WERI-Rb-1 (cell line): Measurements from ENCODE around the gene CCDC15.
"Not testable (repeated sequence)": the region's sequence is repeated elsewhere in the genome, so short reads cannot be mapped to it uniquely, and the experiment has no call there.

ENCODE experiments used
- DNase-seq: peaks from one replicate; pipeline ENCODE4 v3.0.0-alpha.2; 2020
- H3K27ac ChIP-seq: fragments of 250-450 bp; sonication (Bioruptor Pico); 2 replicates; pipeline ENCODE4 v1.5.1; 2020; ENCODE audit warnings: mild to moderate bottlenecking, moderate library complexity
- H3K27me3 ChIP-seq: fragments of 250-450 bp; sonication (Bioruptor Pico); 2 replicates; pipeline ENCODE4 v1.5.1; 2021; ENCODE audit warnings: mild to moderate bottlenecking, low read depth, moderate library complexity; ENCODE audit not compliant: insufficient read depth, severe bottlenecking
- H3K36me3 ChIP-seq: fragments of 250-450 bp; sonication (Bioruptor Pico); 2 replicates; pipeline ENCODE4 v1.5.1; 2020; ENCODE audit warnings: mild to moderate bottlenecking, moderate library complexity
- H3K4me3 ChIP-seq: 2 replicates; pipeline ENCODE4 v1.5.1; 2011; ENCODE audit warnings: low read depth, mild to moderate bottlenecking, control low read depth, low read length
- H3K9me3 ChIP-seq: fragments of 250-450 bp; sonication (Bioruptor Pico); 2 replicates; pipeline ENCODE4 v1.5.1; 2021; ENCODE audit warnings: mild to moderate bottlenecking, moderate library complexity; ENCODE audit not compliant: severe bottlenecking
- TF ChIP-seq, protein P1 (sequence below): IDR thresholded peaks from 2 replicates; pipeline ENCODE4 v1.5.1; 2011; ENCODE audit warnings: low read depth, mild to moderate bottlenecking, control low read depth, inconsistent platforms, low read length

Gene CCDC15

DNA sequence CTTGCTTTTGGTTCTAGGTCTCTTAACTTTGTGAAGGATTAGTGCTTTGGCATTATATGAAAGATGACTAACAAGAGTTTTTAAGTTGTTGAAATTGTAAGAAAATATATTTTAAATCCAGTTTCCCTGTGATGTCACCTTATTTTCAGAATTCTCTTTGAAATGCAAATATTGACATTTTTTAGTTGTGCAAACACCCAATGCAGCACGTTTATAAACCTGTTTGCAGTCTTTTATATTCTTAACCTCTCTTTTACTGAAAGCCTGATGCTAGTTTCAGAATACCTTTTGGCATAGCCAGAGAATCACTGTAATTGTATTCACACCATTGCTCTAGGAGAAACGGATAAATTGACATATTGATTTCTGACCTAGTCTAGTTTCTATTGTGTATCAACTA is 66.3 kb downstream of the CCDC15 start:
- no peak for DNase-seq
- H3K27ac ChIP-seq = no peak overlapping the region

DNA sequence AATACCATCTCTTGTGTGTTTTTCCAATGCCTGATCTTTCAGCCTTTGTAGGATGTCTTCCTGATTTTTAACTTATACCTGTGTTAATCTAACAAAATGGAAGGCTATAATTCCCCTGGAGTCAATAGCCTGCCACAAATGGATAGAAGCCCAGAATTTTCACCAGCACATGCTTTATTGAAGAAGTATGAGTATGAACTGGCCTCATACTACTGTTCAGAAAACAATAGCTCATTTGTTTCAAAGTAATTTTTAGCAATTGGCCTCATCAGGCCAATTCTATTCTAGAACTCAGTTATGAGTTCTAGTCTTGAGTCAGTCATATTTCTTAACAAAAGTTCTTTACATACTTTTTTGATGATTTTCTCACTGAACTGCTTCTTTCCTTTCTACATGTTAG is 68.5 kb downstream of the CCDC15 start:
- DNase-seq = no peak
- Histone ChIP-seq H3K27me3 (no peaks in the 10 kb centered on the region), H3K36me3 (no peaks in the 10 kb centered on the region), H3K27ac (no peak overlapping the region), H3K9me3 (no peaks in the 10 kb centered on the region), H3K4me3 (no peak overlapping the region)
- TF ChIP-seq, protein P1, sequence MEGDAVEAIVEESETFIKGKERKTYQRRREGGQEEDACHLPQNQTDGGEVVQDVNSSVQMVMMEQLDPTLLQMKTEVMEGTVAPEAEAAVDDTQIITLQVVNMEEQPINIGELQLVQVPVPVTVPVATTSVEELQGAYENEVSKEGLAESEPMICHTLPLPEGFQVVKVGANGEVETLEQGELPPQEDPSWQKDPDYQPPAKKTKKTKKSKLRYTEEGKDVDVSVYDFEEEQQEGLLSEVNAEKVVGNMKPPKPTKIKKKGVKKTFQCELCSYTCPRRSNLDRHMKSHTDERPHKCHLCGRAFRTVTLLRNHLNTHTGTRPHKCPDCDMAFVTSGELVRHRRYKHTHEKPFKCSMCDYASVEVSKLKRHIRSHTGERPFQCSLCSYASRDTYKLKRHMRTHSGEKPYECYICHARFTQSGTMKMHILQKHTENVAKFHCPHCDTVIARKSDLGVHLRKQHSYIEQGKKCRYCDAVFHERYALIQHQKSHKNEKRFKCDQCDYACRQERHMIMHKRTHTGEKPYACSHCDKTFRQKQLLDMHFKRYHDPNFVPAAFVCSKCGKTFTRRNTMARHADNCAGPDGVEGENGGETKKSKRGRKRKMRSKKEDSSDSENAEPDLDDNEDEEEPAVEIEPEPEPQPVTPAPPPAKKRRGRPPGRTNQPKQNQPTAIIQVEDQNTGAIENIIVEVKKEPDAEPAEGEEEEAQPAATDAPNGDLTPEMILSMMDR = no peak

More for the DNA sequence above, 66.3 kb downstream of the CCDC15 start:
- no peaks in the 10 kb centered on the region for H3K9me3 ChIP-seq
- H3K27me3 ChIP-seq = no peaks in the 10 kb centered on the region
- TF ChIP-seq, protein P1 = no peak
- H3K36me3 ChIP-seq = no peaks in the 10 kb centered on the region
- no peak overlapping the region for H3K4me3 ChIP-seq

DNA sequence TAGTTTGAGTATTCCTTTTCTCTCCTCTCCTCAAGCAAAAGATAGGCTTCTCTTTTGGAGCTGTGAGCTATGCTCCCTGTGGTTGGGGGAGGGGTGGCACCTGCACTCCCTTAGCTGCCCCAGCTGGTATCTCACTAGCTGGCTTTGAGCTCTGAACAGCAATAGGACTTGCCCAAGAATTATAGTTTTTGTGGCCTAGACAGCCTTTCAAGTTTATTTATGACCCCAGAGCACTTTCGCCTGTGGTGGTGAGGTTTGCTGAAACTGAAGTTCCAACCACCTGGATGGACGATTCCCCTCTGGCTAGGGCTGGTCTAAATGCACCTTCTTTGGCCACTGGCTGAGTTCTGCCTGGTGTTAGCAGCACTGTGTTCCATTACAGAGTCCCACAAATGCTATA is 72.0 kb downstream of the CCDC15 start:
- peaks cover 4% of the 10 kb centered on the region for H3K9me3 ChIP-seq

DNA sequence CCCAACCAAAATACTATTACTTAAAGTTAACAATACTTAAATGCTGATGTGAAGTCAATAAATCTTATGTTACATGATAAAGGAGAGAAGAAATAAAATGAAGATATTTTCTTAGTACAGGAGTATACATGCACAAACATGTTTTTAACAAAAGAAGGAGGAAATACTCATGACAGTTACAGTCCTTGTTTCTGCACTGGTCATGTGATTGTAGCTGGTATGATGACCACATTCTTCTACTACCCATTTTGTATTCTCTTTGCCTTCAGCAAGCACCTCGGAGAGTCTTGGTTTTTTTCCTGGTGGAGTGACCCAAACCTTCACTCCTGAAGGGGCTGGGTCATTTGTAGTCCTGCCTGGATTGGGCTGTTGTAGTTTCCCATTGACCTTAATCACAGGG is 75.4 kb downstream of the CCDC15 start:
- H3K27me3 ChIP-seq, DNase-seq, H3K36me3 ChIP-seq, H3K9me3 ChIP-seq, H3K27ac ChIP-seq, H3K4me3 ChIP-seq: not testable (repeated sequence)

More for the DNA sequence above, 72.0 kb downstream of the CCDC15 start:
- H3K36me3 ChIP-seq = no peaks in the 10 kb centered on the region
- TF ChIP-seq, protein P1 = no peak
- H3K27ac ChIP-seq = no peak overlapping the region
- no peaks in the 10 kb centered on the region for H3K27me3 ChIP-seq
- no peak for DNase-seq
- H3K4me3 ChIP-seq = no peak overlapping the region

GRCh38 chr11:125036933-125037332 is 82.9 kb downstream of the CCDC15 start:
- H3K27ac ChIP-seq = no peak overlapping the region
- no peaks in the 10 kb centered on the region for H3K9me3 ChIP-seq
- TF ChIP-seq, protein P1 = no peak
- no peak for DNase-seq
- no peaks in the 10 kb centered on the region for H3K27me3 ChIP-seq
- no peak overlapping the region for H3K4me3 ChIP-seq
- H3K36me3 ChIP-seq = no peaks in the 10 kb centered on the region

GRCh38 chr11:125049164-125049792 is 95.3 kb downstream of the CCDC15 start:
- Histone ChIP-seq H3K9me3 (peaks cover 3% of the 10 kb centered on the region), H3K4me3 (no peak overlapping the region), H3K36me3 (no peaks in the 10 kb centered on the region), H3K27me3 (no peaks in the 10 kb centered on the region), H3K27ac (no peak overlapping the region)
- DNase-seq = no peak
- TF ChIP-seq, protein P1 = no peak
